DND-41 (cell line): ENCODE results near the gene ATP6AP1.
A peak's percentile ranks its signal among the peaks of the same experiment; 100 is the strongest.

Experiments used
- ATAC-seq: fragments of 200-7000 bp; cut with Tn5 transposase; 3 replicates; pipeline ENCODE4 v1.9.1; 2021; ENCODE audit warnings: low read depth; ENCODE audit not compliant: insufficient read depth
- DNase-seq: peaks from one replicate; pipeline ENCODE4 v3.0.0-alpha.2; 2020
- H2AFZ ChIP-seq: 2 replicates; pipeline ENCODE4 v1.6.0; 2012; ENCODE audit warnings: low read depth, low read length
- H3K27ac ChIP-seq: 2 replicates; pipeline ENCODE4 v1.5.1; 2012; ENCODE audit warnings: low read length, inconsistent platforms
- H3K27me3 ChIP-seq: fragments of 200-600 bp; sonication (generic); 2 replicates; pipeline ENCODE4 v1.6.0; 2012; ENCODE audit warnings: low read length, mild to moderate bottlenecking, inconsistent platforms; ENCODE audit not compliant: insufficient read depth, poor library complexity
- H3K36me3 ChIP-seq: 2 replicates; pipeline ENCODE4 v1.5.1; 2012; ENCODE audit warnings: low read length, inconsistent platforms; ENCODE audit not compliant: insufficient read depth
- H3K4me1 ChIP-seq: 2 replicates; pipeline ENCODE4 v1.5.1; 2012; ENCODE audit warnings: mild to moderate bottlenecking, low read length; ENCODE audit not compliant: insufficient read depth
- H3K4me2 ChIP-seq: 2 replicates; pipeline ENCODE4 v1.6.0; 2012; ENCODE audit warnings: mild to moderate bottlenecking, moderate library complexity, low read length, inconsistent platforms; ENCODE audit not compliant: insufficient read depth
- H3K4me3 ChIP-seq, 2 experiments: fragments of 200-600 bp in 1 of 2; shearing (Covaris generic) in 1 of 2; 2 replicates each; pipeline ENCODE4 v1.5.1; 2012 to 2016; ENCODE audit warnings: inconsistent platforms in 2 of 2, low read length in 2 of 2, mild to moderate bottlenecking in 2 of 2, low read depth in 1 of 2, moderate library complexity in 1 of 2
- H3K79me2 ChIP-seq: 2 replicates; pipeline ENCODE4 v1.6.0; 2012; ENCODE audit warnings: low read length, inconsistent platforms; ENCODE audit not compliant: insufficient read depth
- H3K9ac ChIP-seq: 2 replicates; pipeline ENCODE4 v1.6.0; 2012; ENCODE audit warnings: low read depth, mild to moderate bottlenecking, inconsistent platforms, low read length, moderate library complexity
- H3K9me3 ChIP-seq: 2 replicates; pipeline ENCODE4 v1.5.1; 2012; ENCODE audit warnings: low read length, moderate library complexity, mild to moderate bottlenecking, inconsistent platforms; ENCODE audit not compliant: insufficient read depth, severe bottlenecking
- H4K20me1 ChIP-seq: 2 replicates; pipeline ENCODE4 v1.6.0; 2012; ENCODE audit warnings: low read length; ENCODE audit not compliant: insufficient read depth
- CTCF ChIP-seq: IDR thresholded peaks from 2 replicates; pipeline ENCODE4 v1.5.1; 2012; ENCODE audit warnings: borderline replicate concordance, low read length, moderate library complexity, mild to moderate bottlenecking; ENCODE audit not compliant: poor library complexity, severe bottlenecking; ENCODE audit errors: extremely low read depth
- EZH2 ChIP-seq: IDR thresholded peaks from 3 replicates; pipeline ENCODE4 v1.6.1; 2012; ENCODE audit warnings: borderline replicate concordance, low read depth, mild to moderate bottlenecking, moderate library complexity, low read length, inconsistent platforms; ENCODE audit not compliant: severe bottlenecking

ATP6AP1 gene

GRCh38 chrX:154441564-154441963 lies 13.1 kb downstream of the ATP6AP1 start:
- no peaks in the 10 kb centered on the region for H3K9me3 ChIP-seq
- H3K4me1 ChIP-seq = peaks cover 34% of the 10 kb centered on the region
- TF ChIP-seq EZH2 (no peak), CTCF (no peak)
- peaks cover 31% of the 10 kb centered on the region for H4K20me1 ChIP-seq
- no peak for ATAC-seq
- H3K79me2 ChIP-seq = peaks cover 31% of the 10 kb centered on the region
- H3K4me2 ChIP-seq = no peak overlapping the region
- DNase-seq = no peak
- no peaks in the 10 kb centered on the region for H3K27me3 ChIP-seq
- H3K27ac ChIP-seq = no peak overlapping the region
- H3K9ac ChIP-seq = no peak overlapping the region
- peaks cover 43% of the 10 kb centered on the region for H3K36me3 ChIP-seq
- no peak overlapping the region for H3K4me3 ChIP-seq
- no peak overlapping the region for H2AFZ ChIP-seq

- Histone ChIP-seq H2AFZ (no peak overlapping the region), H3K27me3 (no peaks in the 10 kb centered on the region), H3K4me2 (no peak overlapping the region), H3K9me3 (no peaks in the 10 kb centered on the region), H3K36me3 (peaks cover 43% of the 10 kb centered on the region), H4K20me1 (peaks cover 31% of the 10 kb centered on the region), H3K4me3 (no peak overlapping the region), H3K79me2 (peaks cover 30% of the 10 kb centered on the region), H3K9ac (no peak overlapping the region), H3K27ac (no peak overlapping the region), H3K4me1 (peaks cover 34% of the 10 kb centered on the region)
- TF ChIP-seq CTCF (no peak), EZH2 (no peak)
- ATAC-seq (no peak), DNase-seq (no peak)
Observed at GRCh38 chrX:154441984-154442707, 13.7 kb downstream of the ATP6AP1 start.

- H3K36me3 ChIP-seq = peaks cover 39% of the 10 kb centered on the region
- DNase-seq (no peak), ATAC-seq (peak; percentile 43; the same call in 2 of the 3 replicates)
- peaks cover 17% of the 10 kb centered on the region for H3K79me2 ChIP-seq
- H3K27me3 ChIP-seq = no peaks in the 10 kb centered on the region
- H4K20me1 ChIP-seq = peaks cover 21% of the 10 kb centered on the region; the same call in 1 of the 2 replicates
- H3K9ac ChIP-seq = peak overlapping the region; percentile 60; the same call in 1 of the 2 replicates
- TF ChIP-seq CTCF (no peak), EZH2 (no peak)
- H3K4me1 ChIP-seq = peaks cover 24% of the 10 kb centered on the region
- no peaks in the 10 kb centered on the region for H3K9me3 ChIP-seq
- peak overlapping the region in 1 of 2 experiments; percentile 46; a peak in 2 of 4 replicates for H3K4me3 ChIP-seq
- H3K27ac ChIP-seq = no peak overlapping the region
- H2AFZ ChIP-seq = no peak overlapping the region; the same call in 1 of the 2 replicates
- peak overlapping the region; percentile 66 for H3K4me2 ChIP-seq
Observed at GRCh38 chrX:154443479-154443910, 15.0 kb downstream of the ATP6AP1 start.
